Measurements from ENCODE around the gene TRPM2.

DNA sequence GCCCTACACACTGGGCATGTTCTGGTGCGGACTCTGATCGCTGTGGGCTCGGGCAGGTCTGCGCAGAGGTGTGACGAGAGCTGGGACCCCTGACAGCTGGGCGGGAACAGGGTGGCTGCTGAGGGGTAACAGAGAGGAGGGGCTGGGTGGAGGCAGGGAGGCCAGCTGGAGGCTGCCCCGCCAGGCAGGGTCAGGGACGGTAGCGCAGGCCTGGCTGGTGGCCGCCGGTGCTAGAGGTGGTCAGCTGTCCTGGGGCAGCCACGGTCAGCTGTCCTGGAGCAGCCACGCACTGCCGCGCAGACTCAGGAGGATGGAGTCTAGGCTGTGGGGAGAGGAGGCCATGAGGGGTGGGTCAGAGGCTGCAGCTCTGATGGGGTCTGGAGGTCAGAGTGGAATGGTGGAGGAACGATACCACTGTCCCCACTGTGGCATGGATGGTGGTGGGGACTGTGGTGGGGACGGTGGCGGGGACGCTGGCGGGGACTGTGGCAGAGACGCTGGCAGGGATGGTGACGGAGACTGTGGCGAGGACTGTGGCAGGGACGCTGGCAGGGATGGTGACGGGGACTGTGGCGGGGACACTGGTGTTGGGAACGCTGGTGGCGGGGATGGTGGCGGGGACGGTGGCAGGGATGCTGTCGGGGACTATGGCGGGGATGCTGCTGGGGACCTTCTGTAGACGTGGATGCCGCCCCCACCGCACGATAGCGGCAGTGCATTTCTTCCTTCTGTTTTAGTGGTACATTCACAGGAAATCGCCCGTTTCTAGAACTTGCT lies 80.6 kb downstream of the TRPM2 start:
- TF ChIP-seq, protein P1, sequence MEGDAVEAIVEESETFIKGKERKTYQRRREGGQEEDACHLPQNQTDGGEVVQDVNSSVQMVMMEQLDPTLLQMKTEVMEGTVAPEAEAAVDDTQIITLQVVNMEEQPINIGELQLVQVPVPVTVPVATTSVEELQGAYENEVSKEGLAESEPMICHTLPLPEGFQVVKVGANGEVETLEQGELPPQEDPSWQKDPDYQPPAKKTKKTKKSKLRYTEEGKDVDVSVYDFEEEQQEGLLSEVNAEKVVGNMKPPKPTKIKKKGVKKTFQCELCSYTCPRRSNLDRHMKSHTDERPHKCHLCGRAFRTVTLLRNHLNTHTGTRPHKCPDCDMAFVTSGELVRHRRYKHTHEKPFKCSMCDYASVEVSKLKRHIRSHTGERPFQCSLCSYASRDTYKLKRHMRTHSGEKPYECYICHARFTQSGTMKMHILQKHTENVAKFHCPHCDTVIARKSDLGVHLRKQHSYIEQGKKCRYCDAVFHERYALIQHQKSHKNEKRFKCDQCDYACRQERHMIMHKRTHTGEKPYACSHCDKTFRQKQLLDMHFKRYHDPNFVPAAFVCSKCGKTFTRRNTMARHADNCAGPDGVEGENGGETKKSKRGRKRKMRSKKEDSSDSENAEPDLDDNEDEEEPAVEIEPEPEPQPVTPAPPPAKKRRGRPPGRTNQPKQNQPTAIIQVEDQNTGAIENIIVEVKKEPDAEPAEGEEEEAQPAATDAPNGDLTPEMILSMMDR (conservative IDR thresholded peaks at IDR 0.05 in 1 of 2, IDR thresholded peaks at IDR 0.05 in 1 of 2; ENCODE audit: low read depth in 1 of 2, low read length in 2 of 2) = no peak
- no peak for TF ChIP-seq EZH2 (IDR thresholded peaks at IDR 0.05; ENCODE audit: low read length, missing control alignments)
